Activated naive CD4-positive, alpha-beta T cell treated with anti-CD3 and anti-CD28 coated beads for 36 hours (primary cell): ENCODE results near the gene SLC2A10. TPM values are rescaled to one million over a fixed set of nuclear protein-coding genes. Genes with fewer than 3 reads are reported as not detected.

Experiments
- CTCF ChIA-PET: fragments of 350-600 bp; sonication (Branson Sonifier 250); formaldehyde crosslinking; loops from one replicate; lab custom pipeline; 2021; ENCODE audit warnings: antibody characterized with exemption; lab: Charles Lee
- DNase-seq: peaks from one replicate; pipeline ENCODE4 v3.0.0-alpha.2; 2020
- H3K27ac Mint-ChIP-seq: one replicate; pipeline ENCODE4 v1.8.0; 2021; ENCODE audit warnings: mild to moderate bottlenecking, mixed read lengths
- H3K27me3 Mint-ChIP-seq: one replicate; pipeline ENCODE4 v1.8.0; 2021; ENCODE audit warnings: low read depth, mixed read lengths
- H3K36me3 Mint-ChIP-seq: one replicate; pipeline ENCODE4 v1.8.0; 2021; ENCODE audit warnings: low read depth, mixed read lengths
- H3K4me1 Mint-ChIP-seq: one replicate; pipeline ENCODE4 v1.8.0; 2021; ENCODE audit warnings: low read depth, mixed read lengths
- H3K4me3 Mint-ChIP-seq: one replicate; pipeline ENCODE4 v1.8.0; 2021; ENCODE audit warnings: mild to moderate bottlenecking, moderate library complexity, mixed read lengths
- H3K9me3 Mint-ChIP-seq: one replicate; pipeline ENCODE4 v1.8.0; 2021; ENCODE audit warnings: mixed read lengths
- intact Hi-C: fragments of 100-400 bp; cut with micrococcal nuclease; formaldehyde crosslinking; loops from one replicate; pipeline ENCODE4 v1.15.1; 2023
- total RNA-seq, 2 experiments: library from RNA; stranded (reverse); gene quantifications; one replicate each; pipeline ENCODE4 v1.2.3, GENCODE V29; 2021

Gene SLC2A10
- total RNA-seq, 2 experiments from 2014 or later = not detected

DNA sequence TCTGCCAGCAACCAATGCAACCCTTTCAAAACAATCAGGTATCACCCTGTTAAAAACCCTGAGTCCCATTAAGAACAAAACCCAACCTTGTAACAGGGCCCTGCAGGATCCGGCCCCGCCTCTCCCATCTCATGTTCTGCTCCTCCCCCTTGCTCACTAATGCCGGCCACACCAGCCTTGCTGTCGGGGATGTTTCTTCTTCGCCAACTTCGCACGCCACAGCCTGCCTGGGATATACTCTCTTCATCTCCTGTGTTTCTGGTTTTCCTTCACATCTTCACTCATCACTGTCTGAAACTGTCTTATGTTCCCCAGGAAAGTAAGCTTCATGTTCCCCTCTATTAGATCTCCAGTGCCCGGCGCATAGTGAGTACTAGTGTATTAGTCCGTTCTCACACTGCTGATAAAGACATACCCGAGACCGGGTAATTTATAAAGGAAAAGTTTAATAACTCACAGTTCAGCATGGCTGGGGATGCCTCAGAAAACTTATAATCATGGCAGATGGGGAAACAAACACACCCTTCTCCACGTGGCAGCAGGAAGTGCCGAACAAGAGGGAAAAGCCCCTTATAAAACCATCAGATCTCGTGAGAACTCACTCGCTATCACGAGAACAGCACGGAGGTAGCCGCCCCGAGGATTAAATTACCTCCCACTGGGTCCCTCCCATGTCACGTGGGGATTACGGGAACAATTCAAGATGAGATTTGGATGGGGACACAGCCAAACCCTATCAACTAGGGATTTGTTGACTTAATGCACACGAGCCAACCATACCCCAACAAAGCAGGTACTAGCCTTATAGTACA lies 25.3 kb upstream of the SLC2A10 start:
- H3K4me3 Mint-ChIP-seq = no peak overlapping the region
- no peaks in the 10 kb centered on the region for H3K27me3 Mint-ChIP-seq
- peaks cover 13% of the 10 kb centered on the region for H3K36me3 Mint-ChIP-seq
- no peak for DNase-seq
- no peaks in the 10 kb centered on the region for H3K9me3 Mint-ChIP-seq
- peaks cover 47% of the 10 kb centered on the region for H3K4me1 Mint-ChIP-seq
- CTCF ChIA-PET = interaction anchor here (0.6 to 3.4 kb wide), 4 partner anchors 162 to 247 kb away, joined by 3 to 14 read pairs (median 6); no protein-coding TSS in a partner anchor
- no peak overlapping the region for H3K27ac Mint-ChIP-seq
- intact Hi-C loops = loop anchor here (5.0 to 10.0 kb wide), 3 partner anchors 137 to 669 kb away; no protein-coding TSS in a partner anchor

DNA sequence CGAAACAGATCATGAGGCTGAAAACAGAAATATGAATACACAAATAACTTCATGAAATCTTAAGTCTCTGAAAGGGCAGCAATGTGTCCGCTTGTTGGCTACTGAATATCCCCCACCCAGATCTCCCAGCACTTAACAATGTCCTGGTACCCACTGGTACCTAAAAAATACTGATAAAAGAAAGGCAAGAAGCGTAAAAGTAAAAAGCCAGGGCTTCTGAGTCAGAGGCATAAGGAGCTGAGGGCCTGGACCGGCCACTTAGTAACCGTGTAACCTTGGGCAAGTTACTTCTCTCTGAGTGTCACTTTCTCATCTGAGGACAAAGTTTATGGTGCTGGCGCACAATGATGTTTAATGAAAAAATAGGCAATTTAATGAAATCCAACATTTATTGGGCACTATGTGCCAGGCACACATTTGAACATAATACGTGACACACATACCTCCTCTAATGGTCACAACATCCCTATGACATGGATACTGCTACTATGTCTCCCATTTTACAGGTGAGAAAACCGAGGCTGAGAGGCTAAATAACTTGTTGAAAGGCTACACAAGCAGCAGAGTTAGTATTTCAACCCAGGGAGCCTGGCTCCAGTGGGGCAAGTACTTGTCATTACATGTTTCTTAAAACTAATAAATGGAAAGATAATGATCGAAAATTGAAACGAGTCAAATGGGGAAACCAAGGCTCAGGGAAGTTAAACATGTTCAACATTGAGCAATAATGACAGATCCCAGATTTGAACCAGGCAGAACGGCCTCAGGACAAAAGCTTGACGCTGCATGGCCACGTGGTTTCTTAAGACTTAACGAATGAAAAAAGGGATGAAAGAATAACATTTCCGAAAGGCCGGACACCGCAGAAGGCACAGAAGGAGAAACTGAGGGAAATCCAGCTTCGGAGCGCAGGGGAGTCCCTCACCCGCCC lies 21.0 kb upstream of the SLC2A10 start:
- peak overlapping the region; percentile 90 for H3K4me3 Mint-ChIP-seq
- CTCF ChIA-PET = interaction anchor here (0.7 to 1.4 kb wide), 6 partner anchors 9 to 281 kb away, joined by 3 to 6 read pairs (median 4); partner anchors contain the start of gene ELMO2

DNA sequence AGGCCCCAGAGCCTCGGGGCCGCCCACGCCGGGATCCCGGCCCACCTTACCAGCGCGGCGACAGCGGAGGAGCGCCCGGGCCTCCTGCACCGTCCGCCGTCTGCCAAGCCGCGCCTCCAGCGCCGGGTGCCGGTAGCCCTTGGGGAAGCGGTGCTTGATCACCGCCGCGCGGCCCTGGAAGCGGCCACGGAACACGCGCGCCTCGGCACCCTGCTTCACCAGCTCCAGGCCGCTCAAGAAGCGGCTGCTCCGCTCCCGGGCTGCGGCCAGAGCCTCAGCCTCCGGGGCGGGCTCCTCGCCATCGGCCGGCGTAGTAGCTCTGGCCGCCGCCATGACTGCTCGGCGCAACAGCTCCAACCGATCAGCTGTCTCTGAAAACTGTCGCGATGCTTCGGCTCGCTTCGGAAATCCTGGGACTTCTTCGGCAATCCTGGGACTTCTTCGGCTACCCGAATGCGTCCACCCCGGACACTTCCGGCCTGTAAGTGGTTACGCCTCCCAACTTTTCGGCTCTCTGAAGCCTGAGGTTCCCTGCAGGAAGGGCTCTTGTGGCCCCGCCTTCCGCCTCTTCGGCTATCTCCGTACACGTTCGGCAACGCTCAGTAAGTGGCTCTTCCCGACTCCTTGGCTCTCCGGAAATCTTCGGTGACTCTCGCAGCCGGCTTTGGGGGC lies 20.2 kb upstream of the SLC2A10 start, which contains the start of gene TP53RK:
TSS of gene TP53RK (minus strand) at position 363 of the 672 bp plus-strand sequence. CDS start at position 333, 30 bp downstream.
- Mint-ChIP-seq H3K36me3 (peaks cover 13% of the 10 kb centered on the region), H3K27me3 (no peaks in the 10 kb centered on the region), H3K4me3 (peak within 1 kb of the TSS; percentile 90), H3K27ac (peak within 1 kb of the TSS; percentile 87), H3K9me3 (no peaks in the 10 kb centered on the region), H3K4me1 (peaks cover 32% of the 10 kb centered on the region)
- DNase-seq = peak; percentile 99
- CTCF ChIA-PET = interaction anchor here (0.7 to 1.6 kb wide), 6 partner anchors 13 to 282 kb away, joined by 3 to 6 read pairs (median 4); partner anchors contain the start of gene ELMO2
- intact Hi-C loops = loop anchor here (1.0 to 10.0 kb wide), 8 partner anchors 130 to 757 kb away; partner anchors contain the start of genes CDH22, ELMO2, PCIF1 and ZNF334

More for the DNA sequence above, 21.0 kb upstream of the SLC2A10 start:
- H3K27me3 Mint-ChIP-seq = no peaks in the 10 kb centered on the region
- H3K36me3 Mint-ChIP-seq = peaks cover 13% of the 10 kb centered on the region
- no peak for DNase-seq
- intact Hi-C loops = loop anchor here (1.0 to 10.0 kb wide), 8 partner anchors 130 to 756 kb away; partner anchors contain the start of genes CDH22, ELMO2, PCIF1 and ZNF334
- no peaks in the 10 kb centered on the region for H3K9me3 Mint-ChIP-seq
- H3K4me1 Mint-ChIP-seq = peaks cover 40% of the 10 kb centered on the region
- H3K27ac Mint-ChIP-seq = peak overlapping the region; percentile 84

GRCh38 chr20:46689754-46690085 lies 19.7 kb upstream of the SLC2A10 start:
- intact Hi-C loops = loop anchor here (1.0 to 10.0 kb wide), 8 partner anchors 131 to 757 kb away; partner anchors contain the start of genes CDH22, ELMO2, PCIF1 and ZNF334
- no peaks in the 10 kb centered on the region for H3K27me3 Mint-ChIP-seq
- no peak for DNase-seq
- H3K27ac Mint-ChIP-seq = peak overlapping the region; percentile 87
- no peaks in the 10 kb centered on the region for H3K9me3 Mint-ChIP-seq
- H3K4me1 Mint-ChIP-seq = peaks cover 35% of the 10 kb centered on the region
- H3K36me3 Mint-ChIP-seq = peaks cover 13% of the 10 kb centered on the region
- H3K4me3 Mint-ChIP-seq = peak overlapping the region; percentile 90
- CTCF ChIA-PET = interaction anchor here (0.7 to 1.6 kb wide), 4 partner anchors 18 to 283 kb away, joined by 3 to 5 read pairs (median 3); partner anchors contain the start of gene ELMO2

DNA sequence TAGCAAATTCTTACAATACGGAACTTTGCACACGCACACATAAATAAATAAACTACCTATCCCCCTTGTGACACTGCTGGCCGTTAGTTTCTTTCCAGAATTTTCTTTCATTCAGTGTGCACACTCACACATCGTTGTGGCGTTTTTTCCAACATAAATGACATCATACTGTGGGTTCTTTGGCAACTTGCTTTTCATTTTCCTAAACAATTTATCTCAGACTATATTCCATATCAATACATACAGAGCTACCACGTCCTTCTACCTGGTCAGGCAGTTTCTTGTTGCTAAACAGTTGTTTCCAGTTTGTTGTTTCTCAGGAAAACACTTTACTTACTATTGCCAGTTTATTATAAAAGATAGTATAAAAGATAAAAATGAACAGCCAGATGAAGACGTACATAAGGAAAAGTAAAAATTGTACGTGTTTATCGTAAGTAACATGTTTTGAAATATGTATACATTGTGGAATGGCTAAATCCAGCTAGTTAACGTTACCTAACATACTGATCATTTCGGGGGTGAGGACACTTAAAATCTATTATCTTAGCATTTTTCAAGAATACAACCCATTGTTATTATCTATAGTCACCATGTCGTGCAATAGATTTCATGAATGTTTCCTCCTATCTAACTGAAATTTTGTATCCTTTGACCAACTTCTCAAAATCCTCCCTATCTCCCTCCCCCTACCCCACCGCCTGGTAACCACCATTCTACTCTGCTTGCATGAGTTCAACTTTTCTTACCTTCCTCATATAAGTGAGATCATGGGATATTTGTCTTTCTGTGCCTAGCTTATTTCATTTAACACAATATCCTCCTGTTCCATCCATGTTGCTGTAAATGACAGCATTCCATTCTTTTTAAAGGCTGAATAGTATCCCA lies 19.0 kb upstream of the SLC2A10 start:
- CTCF ChIA-PET = interaction anchor here (0.7 to 1.6 kb wide), 2 partner anchors 17 to 103 kb away, joined by 3 to 5 read pairs; no protein-coding TSS in a partner anchor
- Mint-ChIP-seq H3K9me3 (no peaks in the 10 kb centered on the region), H3K4me3 (peak overlapping the region; percentile 90), H3K4me1 (peaks cover 31% of the 10 kb centered on the region), H3K27ac (peak overlapping the region; percentile 44), H3K36me3 (peaks cover 9% of the 10 kb centered on the region), H3K27me3 (no peaks in the 10 kb centered on the region)
- no peak for DNase-seq
- intact Hi-C loops = no loop called here

DNA sequence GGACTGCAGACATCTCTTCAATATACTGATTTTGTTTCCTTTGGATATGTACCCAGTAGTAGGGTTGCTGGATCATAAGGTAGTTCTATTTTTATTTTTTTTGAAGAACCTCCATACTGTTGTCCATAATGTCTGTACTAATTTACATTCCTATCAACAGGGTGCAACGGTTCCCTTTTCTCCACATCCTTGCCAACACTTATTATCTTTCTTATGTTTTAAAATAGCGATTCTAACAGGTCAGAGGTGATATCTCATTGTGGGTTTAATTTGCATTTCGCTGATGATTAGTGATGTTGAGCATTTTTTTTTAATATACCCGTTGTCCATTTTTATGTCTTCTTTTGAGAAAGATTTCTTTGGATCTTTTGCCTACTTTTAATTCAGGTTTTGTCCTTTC lies 18.3 kb upstream of the SLC2A10 start:
- intact Hi-C loops = no loop called here
- Mint-ChIP-seq H3K36me3 (peaks cover 4% of the 10 kb centered on the region), H3K27ac (no peak overlapping the region), H3K9me3 (no peaks in the 10 kb centered on the region), H3K4me3 (no peak overlapping the region), H3K4me1 (peaks cover 25% of the 10 kb centered on the region), H3K27me3 (no peaks in the 10 kb centered on the region)
- CTCF ChIA-PET = interaction anchor here (1.6 kb wide), 1 partner anchor 16 kb away, joined by 5 read pairs; no protein-coding TSS in a partner anchor
- DNase-seq = no peak

DNA sequence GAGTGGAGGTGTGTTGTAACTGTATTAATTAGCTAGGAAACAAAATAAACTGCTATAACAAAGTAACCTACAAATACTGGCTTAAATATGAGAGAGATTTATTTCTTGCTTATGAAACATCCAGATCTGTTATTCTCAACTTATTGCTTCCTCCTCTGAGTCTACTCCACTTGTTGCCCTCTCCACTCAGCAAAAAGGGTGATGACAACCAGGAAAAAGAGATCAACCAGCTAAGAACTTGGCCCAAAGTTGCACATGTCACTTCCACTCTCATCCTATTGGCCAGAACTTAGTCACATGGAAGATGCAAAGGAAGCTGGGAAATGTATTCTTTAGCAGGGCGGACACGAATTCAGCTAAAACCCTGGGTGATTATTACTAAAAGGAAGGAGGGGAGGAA lies 15.0 kb upstream of the SLC2A10 start:
- Mint-ChIP-seq H3K9me3 (no peaks in the 10 kb centered on the region), H3K4me3 (no peak overlapping the region), H3K4me1 (peaks cover 6% of the 10 kb centered on the region), H3K27ac (no peak overlapping the region), H3K36me3 (no peaks in the 10 kb centered on the region), H3K27me3 (peaks cover 3% of the 10 kb centered on the region)
- intact Hi-C loops = no loop called here
- CTCF ChIA-PET = interaction anchor here (1.0 kb wide), 1 partner anchor 175 kb away, joined by 3 read pairs; no protein-coding TSS in a partner anchor
- no peak for DNase-seq

DNA sequence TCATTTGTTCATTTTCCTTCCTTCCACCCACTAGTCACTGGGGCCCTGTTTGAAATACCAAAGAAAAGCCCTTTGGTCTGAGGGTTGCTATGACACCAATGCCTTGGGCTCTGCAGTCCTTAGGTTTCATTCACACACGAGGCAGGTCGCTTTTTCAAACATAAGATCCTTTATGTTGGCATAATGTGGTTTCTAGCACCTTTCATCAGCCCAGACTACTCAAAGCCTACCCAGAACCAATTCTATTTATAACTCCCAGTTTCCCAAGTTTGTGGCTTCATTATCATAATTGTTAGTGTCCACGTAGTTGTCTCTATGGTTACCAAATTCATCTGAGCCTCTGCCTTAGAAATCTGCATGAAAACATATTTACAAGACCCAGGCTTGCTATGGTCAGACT lies 13.6 kb upstream of the SLC2A10 start:
- H3K36me3 Mint-ChIP-seq = no peaks in the 10 kb centered on the region
- peaks cover 3% of the 10 kb centered on the region for H3K4me1 Mint-ChIP-seq
- peaks cover 15% of the 10 kb centered on the region for H3K27me3 Mint-ChIP-seq
- intact Hi-C loops = no loop called here
- H3K9me3 Mint-ChIP-seq = no peaks in the 10 kb centered on the region
- CTCF ChIA-PET = no interaction called here
- DNase-seq = no peak
- H3K27ac Mint-ChIP-seq = no peak overlapping the region
- no peak overlapping the region for H3K4me3 Mint-ChIP-seq

DNA sequence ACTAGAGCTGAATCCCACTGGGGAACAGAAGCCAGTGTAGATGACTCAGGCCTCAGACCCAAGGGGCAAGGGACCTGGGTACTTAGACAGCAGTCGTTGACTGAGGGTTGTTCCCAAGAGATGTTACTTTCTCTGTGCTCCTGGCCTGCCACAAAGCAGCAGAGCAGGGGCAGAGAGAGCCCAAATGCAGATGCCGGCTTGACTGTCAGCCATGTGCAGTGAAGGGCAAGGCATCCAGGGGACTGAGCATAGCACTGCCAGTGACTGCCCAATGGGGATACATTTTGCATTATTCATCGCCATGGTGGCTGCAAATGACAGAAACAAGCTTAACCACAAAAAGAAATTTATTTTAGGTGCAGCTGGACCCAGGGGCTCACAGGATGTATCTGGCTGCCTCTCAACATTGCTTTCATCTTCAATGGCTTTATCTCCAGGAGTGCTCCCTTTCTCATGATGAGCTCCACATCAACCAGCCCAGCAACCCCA lies 12.6 kb upstream of the SLC2A10 start:
- no peaks in the 10 kb centered on the region for H3K9me3 Mint-ChIP-seq
- peaks cover 18% of the 10 kb centered on the region for H3K27me3 Mint-ChIP-seq
- CTCF ChIA-PET = interaction anchor here (0.7 to 1.2 kb wide), 2 partner anchors 9 to 174 kb away, joined by 3 to 4 read pairs; no protein-coding TSS in a partner anchor
- H3K4me1 Mint-ChIP-seq = peaks cover 3% of the 10 kb centered on the region
- no peaks in the 10 kb centered on the region for H3K36me3 Mint-ChIP-seq
- no peak for DNase-seq
- H3K27ac Mint-ChIP-seq = no peak overlapping the region
- intact Hi-C loops = no loop called here
- no peak overlapping the region for H3K4me3 Mint-ChIP-seq

- no peak overlapping the region for H3K27ac Mint-ChIP-seq
- no peak for DNase-seq
- CTCF ChIA-PET = no interaction called here
- no peaks in the 10 kb centered on the region for H3K9me3 Mint-ChIP-seq
- no peaks in the 10 kb centered on the region for H3K36me3 Mint-ChIP-seq
- intact Hi-C loops = no loop called here
- peaks cover 3% of the 10 kb centered on the region for H3K4me1 Mint-ChIP-seq
- H3K27me3 Mint-ChIP-seq = peaks cover 18% of the 10 kb centered on the region
- H3K4me3 Mint-ChIP-seq = no peak overlapping the region
These were observed 10.7 kb upstream of the SLC2A10 start for GRCh38 chr20:46698788-46699187.
